ENCODE measurements around the gene SMYD4. TPM values are rescaled to one million over a fixed set of nuclear protein-coding genes. Genes with fewer than 3 reads are reported as not detected.

The SMYD4 gene
- total and polyA plus RNA-seq, 9 of the 15 experiments (the other 6 are each of a cell fraction or from before 2014, with no cell fraction given) = 1.3 to 10.2 (median 6.7) TPM

- 65% methylated on average over 5 of the region's 6 CpGs for WGBS (ENCODE audit: insufficient coverage, low coverage, missing lambda C conversion rate)
- in situ Hi-C loops (cut with MboI) (no loop called here), intact Hi-C loops (cut with micrococcal nuclease) (loop anchor here (5.0 kb wide), 2 partner anchors 60 to 115 kb away; partner anchors contain the start of gene WDR81)
- Histone ChIP-seq H2AFZ (ENCODE audit: low read depth, low read length) (no peak overlapping the region), H3K4me2 (ENCODE audit: insufficient read depth, low read length) (no peak overlapping the region), H4K20me1 (replicated peaks; ENCODE audit: control insufficient read depth, insufficient read depth, low read length) (no peaks in the 10 kb centered on the region), H3K4me1 (replicated peaks in 1 of 2; ENCODE audit: control insufficient read depth in 2 of 2, insufficient read depth in 2 of 2, low read length in 2 of 2) (peaks cover 5 to 8% of the 10 kb centered on the region in 2 experiments; a peak in 4 of 5 replicates), H3K4me3 (no peak overlapping the region), H3K79me2 (ENCODE audit: control insufficient read depth, insufficient read depth, low read length) (no peaks in the 10 kb centered on the region), H3K9me3 (replicated peaks; ENCODE audit: control insufficient read depth, insufficient read depth, low read depth, low read length) (no peaks in the 10 kb centered on the region), H3K36me3 (ENCODE audit: control insufficient read depth, insufficient read depth, low read length) (peaks cover 61% of the 10 kb centered on the region), H3K9me1 (ENCODE audit: control insufficient read depth, insufficient read depth, low read length) (no peaks in the 10 kb centered on the region), H3K27ac (ENCODE audit: extremely low read depth, low read depth, low read length) (no peak overlapping the region), H3K9ac (ENCODE audit: insufficient read depth in 1 of 2, low read depth in 2 of 2, low read length in 2 of 2) (no peak overlapping the region), H3K27me3 (ENCODE audit: control insufficient read depth in 2 of 2, insufficient read depth in 2 of 2, low read length in 2 of 2) (no peaks in the 10 kb centered on the region)
- FAIRE-seq = no peak
- TF ChIP-seq EP300 (IDR thresholded peaks at IDR 0.05; ENCODE audit: low read length) = no peak
- TF ChIP-seq ZNF121 (CRISPR knock-in tag; conservative IDR thresholded peaks at IDR 0.05) = peak; percentile 55; the same call in 1 of the 2 replicates
- BruUV-seq (replicated peaks) = no TSS peak
- no peak for DNase-seq (ENCODE audit: extremely low read depth in 1 of 4, low spot score in 3 of 4)
- CTCF ChIA-PET (ENCODE audit: low intra/inter-chr PET ratio) = interaction anchor here (2.4 kb wide), 1 partner anchor 113 kb away, joined by 10 read pairs; no protein-coding TSS in a partner anchor
- no peak for ATAC-seq
- POLR2A ChIA-PET = interaction anchor here (0.6 to 1.1 kb wide), 3 partner anchors 14 to 127 kb away, joined by 3 to 4 read pairs (median 3); no protein-coding TSS in a partner anchor
Observed at GRCh38 chr17:1782171-1782567, 47.5 kb downstream of the SMYD4 start.

GRCh38 chr17:1779571-1780131 is 50.1 kb downstream of the SMYD4 start:
- DNase-seq (ENCODE audit: extremely low read depth in 1 of 4, low spot score in 3 of 4) (no peak), ATAC-seq (no peak), FAIRE-seq (no peak)
- peaks cover 5 to 8% of the 10 kb centered on the region in 2 experiments; a peak in 4 of 5 replicates for H3K4me1 ChIP-seq (replicated peaks in 1 of 2; ENCODE audit: control insufficient read depth in 2 of 2, insufficient read depth in 2 of 2, low read length in 2 of 2)
- H3K9ac ChIP-seq (ENCODE audit: insufficient read depth in 1 of 2, low read depth in 2 of 2, low read length in 2 of 2) = no peak overlapping the region
- ChIA-PET CTCF (ENCODE audit: low intra/inter-chr PET ratio) (no interaction called here), POLR2A (interaction anchor here (1.1 kb wide), 1 partner anchor 13 kb away, joined by 3 read pairs; no protein-coding TSS in a partner anchor)
- in situ Hi-C loops (cut with MboI) (no loop called here), intact Hi-C loops (cut with micrococcal nuclease) (loop anchor here (5.0 kb wide), 2 partner anchors 57 to 112 kb away; partner anchors contain the start of gene WDR81)
- no peaks in the 10 kb centered on the region for H3K27me3 ChIP-seq (ENCODE audit: control insufficient read depth in 2 of 2, insufficient read depth in 2 of 2, low read length in 2 of 2)
- no peaks in the 10 kb centered on the region for H3K79me2 ChIP-seq (ENCODE audit: control insufficient read depth, insufficient read depth, low read length)
- no peak overlapping the region for H2AFZ ChIP-seq (ENCODE audit: low read depth, low read length)
- no peak overlapping the region for H3K4me3 ChIP-seq
- no TSS peak for BruUV-seq (replicated peaks)
- H4K20me1 ChIP-seq (replicated peaks; ENCODE audit: control insufficient read depth, insufficient read depth, low read length) = no peaks in the 10 kb centered on the region; the same call in 1 of the 2 replicates
- H3K36me3 ChIP-seq (ENCODE audit: control insufficient read depth, insufficient read depth, low read length) = peaks cover 70% of the 10 kb centered on the region
- WGBS (ENCODE audit: insufficient coverage, low coverage, missing lambda C conversion rate) = 78% methylated on average over 8 of the region's 8 CpGs
- no peak overlapping the region for H3K4me2 ChIP-seq (ENCODE audit: insufficient read depth, low read length)
- H3K27ac ChIP-seq (ENCODE audit: extremely low read depth, low read depth, low read length) = no peak overlapping the region
- no peaks in the 10 kb centered on the region for H3K9me1 ChIP-seq (ENCODE audit: control insufficient read depth, insufficient read depth, low read length)
- no peaks in the 10 kb centered on the region for H3K9me3 ChIP-seq (replicated peaks; ENCODE audit: control insufficient read depth, insufficient read depth, low read depth, low read length)
- TF ChIP-seq ZBTB33 (CRISPR knock-in tag; IDR thresholded peaks at IDR 0.05) (no peak), ZNF699 (CRISPR knock-in tag; IDR thresholded peaks at IDR 0.05; ENCODE audit: insufficient replicate concordance) (no peak), PHF20 (IDR thresholded peaks at IDR 0.05; ENCODE audit: partially characterized antibody) (no peak)

All from K562 (cell line).